IPS-NIHi7 (cell line): ENCODE results near the gene DMRTB1.

Experiments used
- DNase-seq: peaks from one replicate; pipeline ENCODE4 v3.0.0; 2012; ENCODE audit warnings: mixed read lengths; ENCODE audit errors: extremely low spot score

Gene DMRTB1

DNA sequence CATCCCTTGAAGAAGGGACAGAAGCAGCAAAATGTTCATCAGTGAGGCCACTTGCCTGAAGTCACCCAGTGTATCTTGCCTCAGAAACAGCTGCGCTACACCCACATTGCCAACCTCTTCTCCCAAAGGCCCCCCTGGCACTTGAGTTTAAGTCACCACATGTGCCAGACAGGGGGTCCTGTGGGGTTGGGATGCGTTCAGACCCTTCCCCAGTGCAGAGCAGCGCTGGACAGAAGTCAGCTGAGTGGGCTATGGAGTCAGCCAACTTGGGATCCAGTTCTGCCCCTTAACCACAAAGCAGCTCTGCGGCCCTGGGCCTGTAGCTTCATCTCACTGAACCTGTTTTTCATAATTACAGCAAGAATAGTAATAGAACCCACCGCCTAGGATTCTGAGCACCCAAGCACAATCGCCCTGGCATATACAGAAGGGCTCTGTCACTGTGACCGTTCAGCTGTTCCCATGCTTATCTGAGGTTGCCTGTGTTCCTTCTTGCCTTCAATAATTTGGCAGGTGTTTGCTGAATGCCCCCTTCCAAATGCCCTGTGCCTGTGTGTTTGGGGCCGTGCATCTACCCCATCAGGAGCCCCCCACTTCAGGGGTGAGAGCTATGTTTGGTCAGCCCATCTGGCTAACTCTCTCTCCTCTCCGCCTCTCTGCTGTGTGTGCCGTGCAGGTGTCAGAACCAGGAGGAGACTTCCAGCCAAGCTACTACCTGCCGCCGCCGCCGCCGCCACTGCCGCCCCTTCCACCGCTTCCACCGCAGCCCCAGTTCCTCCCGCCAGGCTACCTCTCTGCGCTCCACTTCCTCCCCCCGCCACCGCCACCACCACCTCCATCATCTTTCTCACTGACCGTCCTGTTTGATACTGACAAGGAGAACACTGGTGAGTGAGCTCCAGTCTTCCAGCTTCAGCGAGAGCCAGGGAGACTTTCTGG lies 5.0 kb downstream of the DMRTB1 start:
- no peak for DNase-seq

DNA sequence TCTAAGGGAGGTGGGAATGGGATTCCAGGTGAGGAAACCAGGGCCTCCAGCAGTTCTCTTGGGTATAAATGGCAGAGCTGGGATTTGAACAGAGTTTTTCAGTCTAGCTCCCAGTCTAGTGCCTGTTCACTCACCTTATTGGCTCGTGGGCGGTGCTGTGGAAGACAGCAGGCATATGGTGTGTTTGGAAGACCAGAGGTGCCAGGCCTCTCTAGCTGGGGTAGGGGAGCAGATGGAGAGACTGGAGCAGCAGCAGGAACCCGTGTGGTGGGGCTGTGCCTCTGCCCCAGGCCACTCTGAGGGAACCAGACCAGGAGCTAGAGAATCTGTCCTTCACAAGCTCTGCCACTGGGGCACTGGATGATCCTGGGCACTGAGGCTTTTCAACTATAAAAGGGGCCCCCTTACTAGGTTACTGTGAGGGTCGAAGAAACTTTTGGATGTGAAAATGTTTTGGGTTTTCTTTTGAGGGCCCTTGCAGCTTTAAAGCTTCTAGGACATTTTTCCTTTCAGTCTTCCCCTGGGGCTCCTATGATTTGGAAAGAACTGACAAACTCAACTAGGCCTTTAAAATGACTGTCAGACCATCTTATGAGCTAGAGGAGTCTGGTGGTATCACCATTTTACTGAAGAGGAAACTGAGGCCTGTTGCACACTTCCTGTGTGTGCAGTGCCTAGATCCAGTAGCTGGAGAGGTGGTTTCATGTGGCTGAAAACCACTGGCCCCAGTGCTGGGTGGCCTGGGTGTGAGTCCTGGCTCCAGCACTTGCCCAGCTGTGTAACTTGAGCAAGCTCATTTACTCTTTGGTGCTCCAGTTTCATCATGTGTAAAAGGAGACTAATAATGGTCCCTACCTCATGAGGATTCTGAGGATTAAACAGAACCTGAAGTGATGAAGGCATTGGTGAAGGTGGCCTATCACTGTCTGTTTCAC lies 6.1 kb downstream of the DMRTB1 start:
- DNase-seq, result no peak

DNA sequence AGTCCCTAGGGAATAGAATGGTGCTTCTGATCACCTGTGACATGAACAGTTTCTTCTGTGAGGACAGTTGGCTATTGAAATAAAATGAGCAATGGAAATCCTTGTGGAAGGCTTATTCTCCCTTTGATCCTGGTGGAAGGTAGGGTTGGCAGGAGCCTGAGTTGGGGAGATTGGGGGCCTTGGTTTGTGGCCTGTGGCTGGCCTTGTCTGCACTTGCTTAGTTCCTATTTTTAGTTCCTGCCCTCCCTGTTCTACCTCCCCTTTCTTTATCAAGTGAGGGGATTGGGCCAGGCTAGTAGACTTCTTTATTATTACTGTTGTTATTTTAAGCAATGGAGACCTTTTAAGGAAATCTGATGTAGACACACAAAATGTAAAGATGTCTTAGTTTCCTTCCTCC lies 8.2 kb downstream of the DMRTB1 start:
- no peak for DNase-seq

DNA sequence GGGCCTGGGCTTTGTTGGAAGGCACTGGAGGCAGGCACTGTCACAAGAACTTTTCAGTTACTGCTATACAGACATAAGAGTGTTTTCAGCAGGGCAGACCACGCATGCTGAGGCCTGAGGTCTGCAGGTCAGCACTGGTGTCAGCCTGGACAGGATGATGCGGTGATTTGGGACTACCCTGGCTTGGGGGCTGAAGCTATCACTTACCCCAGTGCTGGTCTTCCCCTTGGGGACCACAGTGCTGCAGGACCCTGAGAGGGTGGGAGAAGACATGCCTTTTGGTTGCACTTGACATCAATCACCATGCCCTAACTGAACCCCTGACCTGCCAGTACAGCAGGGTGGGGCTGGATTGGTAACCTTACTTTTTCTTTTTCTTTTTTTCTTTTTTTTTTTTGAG lies 9.2 kb downstream of the DMRTB1 start:
- no peak for DNase-seq

DNA sequence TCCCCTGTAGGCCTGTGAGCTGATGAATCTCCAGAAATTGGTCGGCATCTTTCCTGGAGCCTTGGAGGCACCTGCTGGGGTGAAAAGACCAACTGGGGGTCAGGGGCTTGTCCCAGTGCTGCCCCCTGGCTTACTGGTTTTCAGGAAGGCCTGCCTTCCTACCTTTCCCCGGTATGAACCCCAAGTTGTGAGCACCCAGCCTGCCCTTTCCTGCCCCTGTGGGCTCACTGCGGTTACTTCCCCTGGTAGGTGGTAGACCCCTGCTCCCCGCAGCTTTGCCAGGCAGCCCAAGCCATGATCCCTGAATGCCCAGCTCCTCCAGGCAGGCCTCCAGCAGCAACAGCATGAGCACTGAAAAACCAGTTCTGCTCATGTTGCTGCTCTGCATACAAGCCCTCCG lies 10.2 kb downstream of the DMRTB1 start:
- no peak for DNase-seq

DNA sequence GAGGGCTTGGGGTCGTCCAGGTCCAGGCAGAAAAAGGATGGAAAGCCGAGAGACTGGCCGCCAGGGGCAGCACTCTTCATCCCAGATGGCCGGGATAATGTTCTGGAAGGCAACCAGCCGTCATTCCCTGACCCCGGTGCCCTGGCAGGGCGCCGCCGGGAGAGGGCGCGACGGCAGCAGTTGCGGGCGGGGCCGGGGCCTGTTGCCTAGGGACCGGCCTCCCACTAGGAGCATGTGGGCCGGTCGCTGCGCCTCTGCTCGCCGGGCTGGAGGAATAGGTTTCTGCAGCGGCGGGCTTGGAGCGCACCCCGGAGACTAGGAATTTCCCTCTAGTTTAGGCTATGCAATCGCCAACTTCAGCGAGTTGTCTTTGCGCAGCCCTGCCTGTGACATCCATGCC lies 11.0 kb downstream of the DMRTB1 start:
- peak; percentile 98 for DNase-seq

DNA sequence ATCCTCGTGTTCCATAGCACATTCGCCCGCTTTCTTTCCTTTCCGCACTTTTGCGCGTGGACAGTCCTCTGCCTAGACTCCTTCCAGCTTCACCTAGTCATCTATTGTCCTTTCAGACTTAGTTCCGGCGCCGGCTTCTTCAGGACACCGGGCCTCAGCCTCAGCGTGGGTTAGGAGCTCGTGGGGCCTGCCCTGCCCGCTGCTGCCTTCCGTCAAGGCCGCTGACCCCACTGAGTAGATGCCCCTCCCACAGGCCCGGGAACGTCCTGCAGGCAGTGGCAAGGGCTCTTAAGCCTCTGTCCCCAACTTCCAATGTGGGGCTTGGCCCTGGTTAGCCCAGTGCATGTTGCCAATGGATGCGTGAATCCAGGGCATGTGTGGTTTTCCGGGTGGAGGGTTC lies 11.4 kb downstream of the DMRTB1 start:
- DNase-seq, result no peak

DNA sequence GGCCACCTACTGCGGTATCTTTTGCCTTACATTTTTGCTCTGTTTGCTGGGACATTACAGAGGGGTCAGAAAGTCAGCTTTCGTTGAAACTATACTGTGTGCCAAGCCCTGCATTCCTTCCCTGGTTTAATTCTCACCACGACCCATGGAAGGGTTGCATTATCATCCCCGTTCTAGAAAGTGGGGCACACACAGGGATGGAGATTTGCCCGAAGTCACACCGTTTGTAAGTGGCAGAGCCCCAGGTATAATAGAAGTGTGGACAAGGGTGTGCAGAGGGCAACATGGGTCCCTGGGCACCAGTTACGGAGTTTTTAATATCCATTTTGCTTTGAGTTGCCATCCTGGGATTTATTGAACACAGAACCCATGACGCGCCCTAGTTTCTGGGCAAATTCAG lies 11.8 kb downstream of the DMRTB1 start:
- DNase-seq, result no peak

DNA sequence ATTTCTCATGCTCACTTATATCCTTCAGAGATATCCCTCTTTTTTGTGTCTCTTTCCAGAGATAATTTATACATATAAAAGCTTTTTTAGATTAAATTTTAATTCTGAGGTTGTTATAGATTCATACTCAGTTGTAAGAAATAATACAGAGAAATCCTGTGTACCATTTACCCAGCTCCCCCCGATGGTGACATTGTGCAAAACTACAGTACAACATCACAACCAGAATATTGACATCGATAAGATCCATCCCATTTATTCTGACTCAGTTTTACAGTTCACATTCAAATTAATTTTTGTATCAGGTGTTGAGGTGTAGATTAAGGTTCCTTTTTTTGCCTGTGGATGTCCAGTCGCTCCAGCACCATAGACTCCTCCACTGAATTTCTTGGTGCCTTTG lies 14.3 kb downstream of the DMRTB1 start:
- no peak for DNase-seq

DNA sequence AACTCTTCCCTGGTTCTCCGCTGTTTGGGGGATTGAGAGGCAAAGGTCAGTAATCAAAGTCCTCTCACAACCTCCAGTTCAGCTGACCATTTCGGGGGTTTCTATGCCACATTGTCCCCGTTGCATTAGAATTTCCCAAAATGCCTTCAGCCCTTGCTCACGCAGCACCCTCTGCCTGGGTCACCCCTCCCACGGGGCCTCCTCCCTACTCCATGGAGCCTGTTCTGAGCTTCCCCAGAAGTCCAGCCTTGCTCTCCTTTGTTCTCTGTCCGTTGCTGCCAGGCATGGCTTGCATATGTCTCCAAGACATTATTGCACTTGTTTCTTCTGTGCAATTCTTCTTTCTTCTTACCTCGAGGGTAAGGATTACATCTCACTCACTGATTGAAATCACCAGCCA lies 16.5 kb downstream of the DMRTB1 start:
- DNase-seq, result no peak

DNA sequence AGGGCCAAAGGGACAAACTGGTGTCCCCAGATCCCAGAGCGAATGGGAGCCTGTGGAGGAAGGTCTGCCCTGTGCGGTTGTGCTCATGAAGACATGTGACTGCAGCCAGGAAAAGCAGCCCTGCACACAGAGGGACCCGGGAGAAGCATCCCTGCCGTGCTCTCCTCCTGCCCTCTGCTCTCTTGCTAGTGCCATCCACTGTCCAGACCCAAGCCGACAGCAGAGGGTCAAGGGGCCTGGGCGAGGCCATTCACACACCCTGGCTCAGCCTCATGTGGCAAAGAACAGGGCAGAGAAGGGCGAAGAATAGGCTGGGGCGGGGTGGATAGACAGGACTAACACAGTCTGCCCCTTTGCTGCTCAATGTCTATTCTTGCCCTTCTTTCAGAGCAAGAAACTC lies 17.4 kb downstream of the DMRTB1 start:
- no peak for DNase-seq

DNA sequence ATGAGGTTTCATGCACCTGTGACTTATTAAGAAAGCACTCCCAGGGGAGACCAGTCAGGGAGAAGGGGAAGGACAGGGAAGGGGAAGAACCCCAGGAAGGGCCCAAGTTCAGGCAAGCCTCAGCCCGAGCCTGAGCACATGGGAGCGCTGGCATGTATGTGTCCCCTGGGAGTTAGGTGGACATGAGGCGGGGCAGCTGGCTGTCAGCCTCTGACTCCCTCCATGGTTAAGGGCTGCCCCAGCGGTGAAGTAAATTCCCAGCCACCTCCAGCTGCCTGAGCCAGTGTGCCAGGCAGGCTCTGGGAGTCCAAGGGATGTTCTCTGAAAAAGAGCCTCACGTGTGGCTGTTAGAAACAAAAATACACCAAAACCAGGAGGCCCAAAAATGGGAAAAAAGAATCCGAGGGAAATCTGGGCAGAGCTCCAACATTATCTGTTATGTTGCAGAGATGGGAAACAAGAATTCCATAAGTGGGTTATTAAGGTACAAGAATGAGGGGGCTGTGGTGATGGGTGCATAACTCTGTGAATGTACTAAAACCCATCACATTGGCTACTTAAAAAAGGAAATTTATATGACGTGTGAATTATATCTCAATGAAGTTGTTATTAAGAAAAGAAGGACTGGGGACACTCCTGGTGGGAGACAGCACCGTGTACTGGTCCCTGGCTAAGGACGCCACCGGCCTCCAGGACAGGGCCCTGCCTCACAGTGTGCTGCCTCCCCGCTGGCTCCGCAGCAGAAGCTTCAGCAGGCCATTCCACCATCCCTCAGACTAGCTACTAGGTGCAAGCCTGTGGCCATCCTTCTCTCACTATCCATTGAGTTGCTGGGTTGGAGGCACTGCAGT lies 18.7 kb downstream of the DMRTB1 start:
- no peak for DNase-seq

DNA sequence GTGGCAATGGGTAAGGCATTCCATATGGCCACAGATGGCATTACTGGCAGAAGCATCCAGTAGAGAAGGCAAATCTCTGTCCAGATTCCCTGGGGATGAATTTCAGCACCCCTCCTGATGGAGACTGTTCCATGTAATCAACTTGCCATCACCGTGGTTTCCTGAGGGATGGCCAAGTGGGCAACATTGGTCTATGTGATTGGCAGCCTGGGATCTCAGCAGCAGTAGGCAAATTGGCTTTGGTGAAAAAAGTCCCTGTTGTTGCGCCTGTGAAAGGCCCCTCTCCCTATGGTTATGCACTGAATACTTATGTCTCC lies 19.3 kb downstream of the DMRTB1 start:
- DNase-seq, result no peak

DNA sequence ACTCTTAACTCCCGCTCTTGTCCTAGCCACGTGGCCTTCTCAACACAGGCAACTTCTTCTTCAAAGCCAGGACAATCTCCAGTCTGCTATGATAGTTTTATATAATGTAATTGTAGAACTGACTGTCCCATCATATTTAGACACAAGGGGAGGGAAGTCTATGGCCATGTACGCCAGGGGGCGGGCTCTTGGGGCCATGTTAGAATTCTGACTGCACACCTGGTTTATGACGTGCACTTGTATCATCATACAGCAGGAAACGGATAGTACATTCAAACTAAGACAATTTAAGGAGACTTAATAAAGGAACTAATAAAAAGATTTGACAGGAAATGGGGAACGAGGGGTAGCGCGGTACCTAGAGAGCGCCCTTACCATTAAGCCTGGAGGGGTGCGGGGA lies 21.5 kb downstream of the DMRTB1 start:
- DNase-seq, result no peak

DNA sequence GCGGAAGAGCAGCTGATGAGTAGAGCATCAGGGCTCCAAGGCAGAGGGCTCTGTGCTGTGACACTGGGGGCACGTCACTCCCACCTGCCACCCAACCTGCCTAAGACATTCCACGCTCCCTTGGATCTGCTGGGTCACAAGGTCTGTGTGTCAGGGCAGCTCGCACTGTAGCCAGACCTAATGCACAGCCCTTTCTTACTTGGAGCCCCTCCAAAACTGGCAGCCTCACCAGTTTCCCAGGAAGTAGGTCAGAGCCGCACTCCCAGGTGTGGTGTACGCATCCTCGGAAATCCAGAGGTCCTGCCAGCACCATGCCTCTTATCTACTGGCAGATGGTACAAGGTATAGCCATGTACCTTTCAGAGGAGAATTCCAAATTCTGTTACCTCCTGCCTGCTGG lies 22.3 kb downstream of the DMRTB1 start:
- no peak for DNase-seq

DNA sequence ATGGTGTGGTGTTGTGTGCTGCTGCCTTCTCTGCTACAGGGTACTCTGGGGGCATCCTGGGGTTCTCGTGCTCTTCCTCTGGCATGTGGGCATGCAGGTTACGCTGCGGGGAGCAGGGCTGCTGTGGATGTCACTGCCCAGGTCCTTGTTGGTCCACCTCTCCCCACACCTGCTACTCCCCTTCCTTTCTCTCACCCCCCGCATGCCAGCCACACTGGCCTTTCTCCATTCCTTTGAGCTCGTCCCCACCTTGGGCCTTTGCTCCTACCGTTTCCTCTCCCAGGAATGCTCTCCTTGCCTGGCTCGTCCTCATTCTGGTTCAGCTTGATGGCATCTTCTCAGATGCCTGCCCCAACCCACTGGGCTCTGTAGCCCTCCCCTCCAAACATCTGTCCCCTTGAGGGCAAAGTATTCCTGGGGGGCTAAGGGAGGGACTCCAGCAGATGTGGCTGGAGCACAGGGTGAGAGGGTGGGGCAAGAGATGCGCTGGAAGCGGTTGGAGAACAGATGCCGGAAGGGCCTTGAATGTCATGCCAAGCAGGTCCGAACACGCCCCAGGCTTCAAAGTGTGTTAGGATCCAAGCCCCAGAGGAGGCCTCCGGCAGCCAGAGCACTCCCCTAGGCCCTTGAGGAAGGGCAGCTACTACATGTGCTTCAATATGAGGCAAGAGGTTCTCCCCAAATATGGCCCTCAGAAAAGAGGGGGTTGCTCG lies 23.4 kb downstream of the DMRTB1 start:
- DNase-seq, result no peak

DNA sequence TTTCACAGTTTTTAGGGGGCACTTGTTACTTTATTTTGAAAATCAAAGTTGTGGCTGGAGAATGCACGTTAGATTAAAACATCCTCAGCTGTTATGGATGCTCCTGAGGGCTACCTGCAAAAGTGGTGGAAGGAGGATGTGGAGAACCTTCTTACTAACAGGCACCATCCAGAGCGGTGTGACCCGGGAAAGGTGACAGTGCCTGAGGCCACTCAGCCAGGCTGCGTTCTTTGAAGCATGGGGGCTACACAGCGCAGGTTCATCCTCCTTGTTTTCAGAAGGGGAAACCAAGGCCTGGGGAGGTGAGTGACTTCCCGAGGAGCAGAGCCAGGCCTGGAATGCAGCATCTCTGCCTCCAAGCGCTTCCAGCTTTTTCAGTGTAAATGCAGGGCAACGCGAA lies 24.0 kb downstream of the DMRTB1 start:
- DNase-seq, result no peak

DNA sequence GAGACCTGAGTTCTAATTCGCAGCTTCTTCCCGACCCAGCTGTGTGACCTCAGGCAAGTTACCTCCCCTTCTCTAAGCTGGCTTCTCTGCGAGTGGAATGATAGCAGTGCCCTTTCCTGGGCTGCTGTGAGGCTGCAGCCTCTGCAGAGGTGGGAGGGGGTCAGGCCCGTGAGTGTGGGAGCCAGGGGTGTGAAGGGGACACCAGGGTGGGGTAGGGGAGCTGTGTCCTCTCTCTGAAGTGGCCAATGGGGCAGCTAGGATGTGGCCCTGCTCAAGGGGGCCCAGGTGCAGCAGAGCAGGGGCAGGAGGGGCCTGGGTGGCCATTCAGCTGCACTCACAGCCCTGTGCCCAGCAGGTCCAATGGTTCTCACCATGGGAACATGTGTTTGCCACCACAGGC lies 24.5 kb downstream of the DMRTB1 start:
- DNase-seq, result no peak

DNA sequence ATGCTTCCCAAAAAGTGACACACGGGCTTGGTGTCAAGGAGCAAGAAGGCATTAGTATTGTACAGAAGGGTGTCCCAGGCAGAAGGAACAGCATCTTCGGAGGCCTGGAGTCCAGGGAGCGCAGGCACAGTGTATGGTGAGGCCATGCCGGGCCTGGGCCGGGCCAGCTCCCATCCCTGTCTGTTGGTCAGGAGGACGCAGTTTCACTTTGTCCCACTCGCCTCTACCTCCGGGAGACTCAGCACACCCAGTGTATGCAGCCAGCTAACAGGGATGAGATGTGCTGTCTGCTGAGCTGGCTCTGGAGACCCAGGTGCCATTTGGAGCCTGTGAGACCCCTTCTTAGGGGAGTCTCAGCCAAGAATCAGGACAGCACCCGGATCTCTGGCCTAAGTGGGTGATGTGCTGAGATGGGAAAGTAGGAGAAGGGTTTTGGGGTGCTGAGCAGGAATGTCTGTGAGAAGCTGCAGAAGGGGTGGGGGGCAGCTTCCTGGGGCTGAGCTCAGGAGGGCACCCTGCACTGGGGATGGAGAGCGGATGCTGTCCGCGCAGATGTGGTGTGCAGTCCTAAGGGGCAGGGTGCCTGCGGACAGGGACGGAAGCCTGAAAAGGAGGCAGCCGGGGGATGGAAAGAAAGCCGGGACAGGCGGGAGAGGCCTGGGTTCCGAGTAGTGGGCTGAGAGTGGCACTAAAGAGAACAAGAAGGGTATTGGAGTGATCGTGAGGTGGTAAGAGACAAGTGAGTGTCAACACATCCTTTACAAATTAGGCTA lies 25.7 kb downstream of the DMRTB1 start:
- DNase-seq, result no peak
